Measurements from ENCODE around the gene TLR1.

DNA sequence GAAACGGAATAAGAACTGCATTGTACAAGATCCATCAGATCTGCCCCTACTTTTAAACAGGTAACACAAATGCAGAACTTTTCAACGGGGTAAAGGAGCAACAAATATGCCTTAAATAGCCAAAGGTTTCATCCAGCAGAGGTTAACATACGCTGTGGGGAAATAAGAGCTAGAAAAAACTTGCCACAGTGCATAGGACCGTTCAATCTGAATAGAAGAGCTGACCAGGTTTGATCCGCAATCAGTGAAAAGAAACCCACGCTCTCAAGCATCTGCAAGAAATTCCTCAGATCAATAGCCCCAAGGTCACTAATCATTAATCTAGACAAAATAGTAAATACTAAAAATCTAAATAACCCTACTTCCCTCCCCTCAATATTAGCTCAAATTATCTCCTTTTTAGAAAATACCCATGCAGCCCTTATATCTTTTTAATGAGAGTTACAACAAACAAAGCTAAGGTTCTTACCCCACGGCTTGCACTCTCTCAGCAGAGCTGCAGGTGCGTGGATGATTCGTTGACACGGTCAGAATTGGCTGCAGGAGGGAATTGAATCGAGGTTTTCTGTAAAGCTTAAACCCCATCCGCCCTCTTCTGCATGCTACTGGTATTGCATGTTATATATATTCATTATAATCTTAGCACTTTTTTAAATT is 22.0 kb downstream of the TLR1 start, which contains the start of gene TLR10:
- TF ChIP-seq GATA3 (IDR thresholded peaks at IDR 0.05; ENCODE audit: low read depth, low read length) (no peak), GATA2 (IDR thresholded peaks at IDR 0.05; ENCODE audit: low read depth, low read length) (no peak)

Measured in SH-SY5Y (cell line).